PFSK-1 (cell line): ENCODE measurements around the gene MBTPS1.

Experiments used
- FOXP2 ChIP-seq: optimal IDR thresholded peaks from 2 replicates; pipeline ENCODE3; 2011; ENCODE audit warnings: borderline replicate concordance, control low read depth, inconsistent platforms; ENCODE audit not compliant: insufficient read depth; ENCODE audit errors: extremely low read length, extremely low read depth
- POLR2AphosphoS5 ChIP-seq: IDR thresholded peaks from 2 replicates; pipeline ENCODE4 v1.6.1; 2012; ENCODE audit warnings: low read depth, mild to moderate bottlenecking, control low read depth, low read length, moderate library complexity
- REST ChIP-seq, 2 experiments: IDR thresholded peaks; 2 replicates each; pipeline versions ENCODE4 v1.6.1 to v1.8.0; 2011 to 2012; ENCODE audit warnings: low read depth in 2 of 2, low read length in 2 of 2, control low read depth in 1 of 2, inconsistent platforms in 1 of 2, mild to moderate bottlenecking in 1 of 2, moderate library complexity in 1 of 2; ENCODE audit not compliant: insufficient read depth in 1 of 2
- SIN3A ChIP-seq: IDR thresholded peaks from 2 replicates; pipeline ENCODE4 v1.6.1; 2012; ENCODE audit warnings: mild to moderate bottlenecking, low read length, moderate library complexity, borderline replicate concordance; ENCODE audit not compliant: insufficient read depth
- TAF1 ChIP-seq: IDR thresholded peaks from 2 replicates; pipeline ENCODE4 v1.6.1; 2012; ENCODE audit warnings: low read length, control low read depth, borderline replicate concordance; ENCODE audit not compliant: insufficient read depth

MBTPS1 gene

DNA sequence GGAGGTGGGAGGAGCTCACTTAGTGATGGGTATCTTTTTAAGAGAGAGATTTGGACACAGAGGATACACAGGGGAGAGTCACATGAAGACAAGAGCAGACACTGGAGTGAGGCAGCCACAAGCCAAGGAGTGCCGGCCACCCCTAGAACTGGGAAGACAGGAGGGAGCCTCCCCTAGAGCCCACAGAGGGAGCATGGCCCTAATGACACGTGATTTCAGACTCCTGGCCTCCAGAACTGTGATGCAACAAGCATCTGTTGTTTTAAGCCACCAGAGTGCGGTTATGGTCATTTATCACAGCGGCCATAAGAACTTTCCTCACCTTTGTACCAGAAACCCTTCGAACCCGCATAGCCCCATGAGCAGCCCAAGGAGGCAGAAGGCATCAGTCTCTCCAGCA is 107.5 kb downstream of the MBTPS1 start:
- TF ChIP-seq FOXP2 (no peak), TAF1 (no peak), REST (IDR thresholded peaks at IDR 0.05; ENCODE audit: insufficient read depth in 1 of 2, low read depth in 2 of 2, low read length in 2 of 2) (no peak), POLR2AphosphoS5 (no peak), SIN3A (no peak)

DNA sequence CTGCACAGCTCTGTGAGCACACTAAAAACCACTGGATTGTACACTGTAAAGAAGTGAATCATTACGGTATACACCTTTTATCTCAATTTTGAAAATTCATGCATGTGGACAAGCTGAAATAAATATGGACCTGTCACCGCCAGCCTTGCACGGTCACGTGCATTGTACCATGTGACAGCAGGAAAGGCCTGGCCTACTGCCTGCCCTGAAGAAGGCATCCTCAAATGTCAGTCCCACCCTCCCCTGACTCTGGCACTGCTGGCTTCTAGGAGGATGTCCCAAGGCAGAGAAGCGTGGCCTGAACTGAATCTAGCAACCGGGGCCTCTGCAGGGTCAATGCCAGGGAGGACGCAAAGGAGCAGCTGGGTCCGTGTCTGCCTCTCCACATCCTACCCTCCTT is 108.8 kb downstream of the MBTPS1 start:
- TF ChIP-seq POLR2AphosphoS5 (no peak), SIN3A (no peak), FOXP2 (no peak), REST (IDR thresholded peaks at IDR 0.05; ENCODE audit: insufficient read depth in 1 of 2, low read depth in 2 of 2, low read length in 2 of 2) (no peak), TAF1 (no peak)

- no peak for TF ChIP-seq FOXP2
- TF ChIP-seq REST (IDR thresholded peaks at IDR 0.05; ENCODE audit: insufficient read depth in 1 of 2, low read depth in 2 of 2, low read length in 2 of 2): no peak
- TF ChIP-seq SIN3A: no peak
- TF ChIP-seq POLR2AphosphoS5: no peak
- TF ChIP-seq TAF1: no peak
These were observed 109.2 kb downstream of the MBTPS1 start for GRCh38 chr16:84007520-84007919.

- no peak for TF ChIP-seq REST (IDR thresholded peaks at IDR 0.05; ENCODE audit: insufficient read depth in 1 of 2, low read depth in 2 of 2, low read length in 2 of 2)
- no peak for TF ChIP-seq POLR2AphosphoS5
These were observed 111.4 kb downstream of the MBTPS1 start for GRCh38 chr16:84005391-84005790.

DNA sequence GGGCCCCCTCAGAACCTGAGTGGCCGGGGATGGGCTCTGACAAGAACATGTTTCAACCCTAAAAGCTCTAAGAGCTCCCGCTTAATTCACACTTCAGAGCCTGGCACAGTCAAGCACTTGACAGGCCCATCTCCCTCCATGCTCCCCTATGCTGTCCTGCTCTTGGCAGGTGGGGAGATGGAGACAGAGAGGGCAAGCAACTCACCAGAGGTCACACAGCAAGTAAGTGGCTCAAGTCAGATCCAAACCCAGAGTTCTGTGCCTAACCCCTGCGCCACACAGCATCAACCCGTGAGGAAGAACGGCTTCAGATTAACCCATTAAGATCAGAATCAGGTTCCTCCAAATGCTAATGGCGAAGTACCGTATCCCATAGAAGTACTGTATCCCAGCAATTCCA is 112.3 kb downstream of the MBTPS1 start:
- TF ChIP-seq TAF1 (no peak), FOXP2 (no peak), POLR2AphosphoS5 (no peak)
